A549 (cell line): ENCODE results near the gene LRRC8E. TPM values are rescaled to one million over a fixed set of nuclear protein-coding genes. Genes with fewer than 3 reads are reported as not detected.
"Not testable (repeated sequence)": the region's sequence is repeated elsewhere in the genome, so short reads cannot be mapped to it uniquely, and the experiment has no call there.

Source experiments
- ATAC-seq, 2 experiments: fragments of 200-7000 bp in 1 of 2; fragments of >200 bp in 1 of 2; cut with Nextera tagmentation in 1 of 2; cut with Tn5 transposase in 1 of 2; 3 replicates each; pipeline versions ENCODE4 v1.8.0 to v1.9.1; 2018 to 2020; ENCODE audit warnings: mild to moderate bottlenecking in 1 of 2, moderate library complexity in 1 of 2
- CTCF ChIA-PET: fragments of 300-600 bp; sonication (Branson Sonifier 250); formaldehyde crosslinking; extraction: SDS; loops from one replicate; lab custom pipeline; 2021; ENCODE audit warnings: antibody characterized with exemption, inconsistent platforms; lab: Yijun Ruan, JAX
- POLR2A ChIA-PET: fragments of 350-600 bp; formaldehyde crosslinking; extraction: SDS; loops from one replicate; lab custom pipeline; 2021; ENCODE audit warnings: antibody characterized with exemption, inconsistent platforms; lab: Yijun Ruan, JAX
- DNase-seq, 2 experiments: peaks; one replicate each; pipeline versions ENCODE4 v3.0.0 to v3.0.0-alpha.2; 2011 to 2016; ENCODE audit warnings: low read depth in 1 of 2, low spot score in 1 of 2
- FAIRE-seq: peaks from 2 replicates; lab custom pipeline; 2011; peaks lifted over from hg19 to GRCh38; lab: Jason Lieb, UNC
- H3K27ac ChIP-seq, 2 experiments: fragments of >200 bp; sonication (Bioruptor Twin); formaldehyde crosslinking; 3 replicates each; pipeline ENCODE4 v1.5.1; 2016 to 2017
- H3K4me1 ChIP-seq: fragments of >200 bp; sonication (Bioruptor Twin); formaldehyde crosslinking; 3 replicates; pipeline ENCODE4 v1.6.1; 2016
- H3K4me2 ChIP-seq: fragments of >200 bp; sonication (Bioruptor Twin); formaldehyde crosslinking; 3 replicates; pipeline ENCODE4 v1.6.1; 2016
- H3K4me3 ChIP-seq: fragments of >200 bp; sonication (Bioruptor Twin); formaldehyde crosslinking; 3 replicates; pipeline ENCODE4 v1.5.1; 2016
- H3K9me3 ChIP-seq: fragments of >200 bp; sonication (Bioruptor Twin); formaldehyde crosslinking; 3 replicates; pipeline ENCODE4 v1.6.1; 2016
- ATOH8 ChIP-seq: fragments of 250-450 bp; sonication (Bioruptor Pico); IDR thresholded peaks from 2 replicates; pipeline ENCODE4 v1.5.0; 2020; ENCODE audit warnings: low read depth, mild to moderate bottlenecking, moderate library complexity
- BHLHE40 ChIP-seq: IDR thresholded peaks from 2 replicates; pipeline ENCODE4 v1.6.1; 2012; ENCODE audit warnings: low read depth, low read length, inconsistent platforms
- CEBPB ChIP-seq, 2 experiments: fragments of >200 bp in 1 of 2; sonication (Bioruptor Twin) in 1 of 2; formaldehyde crosslinking in 1 of 2; IDR thresholded peaks; 2 replicates each; pipeline ENCODE4 v1.6.1; 2012 to 2016
- EP300 ChIP-seq, 2 experiments: fragments of >200 bp; sonication (Bioruptor Twin); formaldehyde crosslinking; IDR thresholded peaks; 2 replicates in 1 of 2; 3 replicates in 1 of 2; pipeline ENCODE4 v1.6.1; 2016 to 2017
- FOXS1 ChIP-seq: fragments of 250-450 bp; sonication (Bioruptor Pico); IDR thresholded peaks from 2 replicates; pipeline ENCODE4 v1.5.0; 2020; ENCODE audit warnings: mild to moderate bottlenecking, moderate library complexity
- HDAC2 ChIP-seq: fragments of 200-600 bp; sonication (generic); IDR thresholded peaks from 2 replicates; pipeline ENCODE4 v1.6.1; 2016
- HOXB13 ChIP-seq: fragments of 250-450 bp; sonication (Bioruptor Pico); IDR thresholded peaks from 2 replicates; pipeline ENCODE4 v1.5.0; 2020; ENCODE audit warnings: low read depth, mild to moderate bottlenecking, moderate library complexity
- KDM1A ChIP-seq: fragments of 200-600 bp; sonication (generic); IDR thresholded peaks from 2 replicates; pipeline ENCODE4 v1.6.1; 2016; ENCODE audit warnings: low read depth, mild to moderate bottlenecking
- NPAS2 ChIP-seq: fragments of 250-450 bp; sonication (Bioruptor Pico); IDR thresholded peaks from 2 replicates; pipeline ENCODE4 v1.8.0; 2022; ENCODE audit warnings: mild to moderate bottlenecking, moderate library complexity, borderline replicate concordance
- NR3C1 ChIP-seq: fragments of >200 bp; sonication (Bioruptor Twin); formaldehyde crosslinking; IDR thresholded peaks from 3 replicates; pipeline ENCODE4 v1.6.1; 2017
- PBX3 ChIP-seq: IDR thresholded peaks from 2 replicates; pipeline ENCODE4 v1.6.1; 2012
- POLR2A ChIP-seq: IDR thresholded peaks from 2 replicates; pipeline ENCODE4 v1.6.1; 2012; ENCODE audit warnings: mild to moderate bottlenecking, low read length
- RARB ChIP-seq: fragments of 250-450 bp; sonication (Bioruptor Pico); IDR thresholded peaks from 2 replicates; pipeline ENCODE4 v1.8.0; 2021; ENCODE audit warnings: mild to moderate bottlenecking, moderate library complexity
- ZC3H11A ChIP-seq: fragments of 450-650 bp; IDR thresholded peaks from 2 replicates; pipeline ENCODE4 v1.6.1; 2014; ENCODE audit warnings: antibody characterized with exemption, mild to moderate bottlenecking
- ZFP36 ChIP-seq: fragments of 450-650 bp; IDR thresholded peaks from 2 replicates; pipeline ENCODE4 v1.6.1; 2014; ENCODE audit warnings: borderline replicate concordance; ENCODE audit not compliant: partially characterized antibody
- WGBS: methylation state at CpG from one replicate; pipeline ENCODE4 v1.1.6; 2017; ENCODE audit errors: missing lambda C conversion rate; 5-methylcytosine and 5-hydroxymethylcytosine counted together
- polyA plus RNA-seq, 4 experiments: library from polyadenylated mRNA; depleted of rRNA in 3 of 4; stranded (reverse); fragments of >200 nt; fragmentation: RNase III in 1 of 4; extraction: RNeasy Plus Mini Kit Qiagen cat#74134 plus additional on column Dnase treatment in 1 of 4; gene quantifications; 2 replicates in 3 of 4; 3 replicates in 1 of 4; pipeline ENCODE4 v1.2.3, GENCODE V29; 2011 to 2017

LRRC8E gene
- polyA plus RNA-seq, 2 of the 4 experiments (the other 2 are of a cell fraction): 4.0 to 4.4 TPM

DNA sequence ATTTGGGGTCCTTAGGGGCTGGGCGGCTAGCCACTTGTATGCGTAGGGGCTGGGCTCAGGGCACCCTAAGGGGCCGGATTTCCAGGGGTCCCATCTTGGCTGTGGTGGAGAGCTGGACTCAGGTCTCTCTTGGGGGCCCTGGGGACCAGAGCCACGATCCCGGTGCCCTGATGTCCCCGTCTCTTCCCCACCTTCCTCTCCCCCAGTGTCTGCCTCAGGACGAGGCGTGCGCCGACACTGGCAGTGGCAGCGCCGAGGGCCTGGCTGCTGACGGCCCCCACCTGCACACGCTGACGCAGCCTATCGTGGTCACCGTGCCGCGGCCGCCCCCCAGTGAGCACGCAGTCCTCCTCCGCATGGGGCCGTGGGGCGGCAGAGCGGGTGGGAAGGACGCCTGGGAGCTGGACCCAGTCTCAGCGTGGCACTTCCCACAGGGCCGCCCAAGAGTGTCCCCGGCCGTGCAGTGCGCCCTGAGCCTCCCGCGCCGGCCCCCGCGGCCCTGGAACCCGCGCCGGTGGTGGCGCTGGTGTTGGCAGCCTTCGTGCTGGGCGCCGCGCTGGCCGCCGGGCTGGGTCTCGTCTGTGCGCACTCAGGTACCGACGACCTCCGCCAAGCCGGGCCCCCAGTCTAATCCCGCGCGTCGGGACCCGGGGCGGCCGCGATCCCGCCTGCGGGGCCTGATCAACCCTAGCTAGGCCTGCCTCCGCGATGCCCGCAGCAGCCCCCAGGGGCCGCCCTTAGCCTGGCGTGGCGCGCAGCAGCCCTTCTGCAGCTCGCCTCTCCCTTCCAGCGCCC is 29.2 kb downstream of the LRRC8E start (continued):
- TF ChIP-seq ZC3H11A (no peak), CEBPB (IDR thresholded peaks at IDR 0.05) (no peak), HOXB13 (CRISPR knock-in tag) (no peak), NPAS2 (CRISPR knock-in tag) (no peak), ATOH8 (no peak), POLR2A (no peak), NR3C1 (no peak), EP300 (IDR thresholded peaks at IDR 0.05) (no peak), HDAC2 (no peak), FOXS1 (no peak), BHLHE40 (no peak), RARB (CRISPR knock-in tag) (no peak)

DNA sequence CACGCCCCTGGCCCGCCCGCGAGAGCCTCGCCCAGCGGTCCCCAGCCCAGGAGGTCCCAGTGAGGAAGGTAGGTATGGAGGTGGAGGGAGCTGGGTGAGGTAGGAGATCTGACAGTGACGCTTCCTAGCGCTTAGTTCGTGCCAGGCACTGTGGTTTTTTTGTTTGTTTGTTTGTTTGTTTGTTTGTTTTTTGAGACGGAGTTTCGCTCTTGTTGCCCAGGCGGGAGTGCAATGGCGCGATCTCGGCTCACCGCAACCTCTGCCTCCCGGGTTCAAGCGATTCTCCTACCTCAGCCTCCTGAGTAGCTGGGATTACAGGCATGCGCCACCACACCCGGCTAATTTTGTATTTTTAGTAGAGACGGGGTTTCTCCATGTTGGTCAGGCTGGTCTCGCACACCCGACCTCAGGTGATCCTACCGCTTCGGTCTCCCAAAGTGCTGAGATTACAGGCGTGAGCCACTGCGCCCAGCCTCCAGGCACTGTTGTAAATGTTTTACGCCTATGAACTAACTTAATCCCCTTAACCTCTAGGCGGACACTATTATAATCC is 29.8 kb downstream of the LRRC8E start:
- CTCF ChIA-PET: interaction anchor here (0.6 to 2.4 kb wide), 16 partner anchors 9 to 335 kb away, joined by 3 to 14 read pairs (median 4); partner anchors contain the start of gene TIMM44
- not testable (repeated sequence) for FAIRE-seq, H3K9me3 ChIP-seq
- TF ChIP-seq KDM1A: peak; percentile 48; the same call in 1 of the 2 replicates
- TF ChIP-seq, all 56 proteins: peak for 1; not testable (repeated sequence) for 55
- Histone ChIP-seq H3K4me2 (peak overlapping the region; percentile 87), H3K27ac (peak overlapping the region in 1 of 2 experiments; percentile 90; a peak in 4 of 6 replicates), H3K4me1 (peaks cover 19% of the 10 kb centered on the region)
- ATAC-seq, H3K4me3 ChIP-seq, DNase-seq: not testable (repeated sequence)
- WGBS: 65% methylated on average over 29 of the region's 29 CpGs
- POLR2A ChIA-PET: interaction anchor here (0.9 kb wide), 1 partner anchor 14 kb away, joined by 4 read pairs; the partner anchor contains the start of gene MAP2K7

GRCh38 chr19:7918615-7919421 is 30.5 kb downstream of the LRRC8E start:
- CTCF ChIA-PET: interaction anchor here (0.6 to 2.4 kb wide), 11 partner anchors 8 to 335 kb away, joined by 3 to 14 read pairs (median 4); no protein-coding TSS in a partner anchor

More at GRCh38 chr19:7918615-7919421, 30.5 kb downstream of the LRRC8E start:
- WGBS: 89% methylated on average over 29 of the region's 42 CpGs
- Histone ChIP-seq H3K4me3 (no peak overlapping the region), H3K4me2 (no peak overlapping the region), H3K4me1 (peaks cover 19% of the 10 kb centered on the region), H3K27ac (no peak overlapping the region), H3K9me3 (no peaks in the 10 kb centered on the region)
- TF ChIP-seq PBX3 (no peak), ZFP36 (no peak)
- no peak for FAIRE-seq
- DNase-seq: no peak
- no peak for ATAC-seq
- POLR2A ChIA-PET: interaction anchor here (1.9 to 2.0 kb wide), 2 partner anchors 15 to 25 kb away, joined by 12 to 17 read pairs; partner anchors contain the start of genes MAP2K7 and TIMM44
